PC-3 (cell line): ENCODE data around the gene HS3ST5. TPM values are rescaled to one million over a fixed set of nuclear protein-coding genes. Genes with fewer than 3 reads are reported as not detected.

Source experiments
- ATAC-seq: fragments of 200-7000 bp; cut with Tn5 transposase; 2 replicates; pipeline ENCODE4 v1.9.1; 2020; ENCODE audit warnings: mild to moderate bottlenecking, moderate library complexity
- BruUV-seq: library from RNA; stranded (reverse); fragments of 400-500 nt; replicated peaks from 2 replicates; lab custom pipeline; 2021; lab: Mats Ljungman, UMichigan
- CTCF ChIA-PET: fragments of 300-600 bp; sonication (Branson Sonifier 250); formaldehyde crosslinking; loops from one replicate; lab custom pipeline; 2022; ENCODE audit warnings: antibody characterized with exemption; lab: Charles Lee
- POLR2A ChIA-PET: fragments of 300-600 bp; sonication (Branson Sonifier 250); formaldehyde crosslinking; loops from one replicate; lab custom pipeline; 2022; ENCODE audit warnings: antibody characterized with exemption; ENCODE audit not compliant: unreplicated experiment; lab: Charles Lee
- DNase-seq: peaks from one replicate; pipeline ENCODE4 v3.0.0-alpha.2; 2015
- H2AFZ ChIP-seq: fragments of 300-600 bp; sonication (generic); 2 replicates; pipeline ENCODE4 v1.6.0; 2016; ENCODE audit warnings: antibody characterized with exemption, low read length
- H3F3A ChIP-seq: fragments of 300-600 bp; sonication (generic); one replicate; pipeline ENCODE4 v1.6.0; 2017; ENCODE audit warnings: antibody characterized with exemption, low read length, control low read depth, mild to moderate bottlenecking; ENCODE audit not compliant: unreplicated experiment
- H3K27ac ChIP-seq: fragments of 300-600 bp; sonication (generic); 2 replicates; pipeline ENCODE4 v1.5.1; 2016; ENCODE audit warnings: mild to moderate bottlenecking, low read length
- H3K27me3 ChIP-seq: fragments of 300-600 bp; sonication (generic); 2 replicates; pipeline ENCODE4 v1.6.1; 2016; ENCODE audit warnings: low read length, mixed read lengths
- H3K36me3 ChIP-seq: fragments of 300-600 bp; sonication (generic); 2 replicates; pipeline ENCODE4 v1.6.1; 2016; ENCODE audit warnings: low read depth, mixed run types, low read length, mixed read lengths
- H3K4me1 ChIP-seq: fragments of 300-600 bp; sonication (generic); 2 replicates; pipeline ENCODE4 v1.5.1; 2016; ENCODE audit warnings: low read length; ENCODE audit not compliant: insufficient read depth
- H3K4me2 ChIP-seq: fragments of 300-600 bp; sonication (generic); 2 replicates; pipeline ENCODE4 v1.6.0; 2016; ENCODE audit warnings: low read length
- H3K4me3 ChIP-seq: fragments of 300-600 bp; sonication (generic); 2 replicates; pipeline ENCODE4 v1.5.1; 2016; ENCODE audit warnings: mild to moderate bottlenecking, low read length, mixed read lengths
- H3K79me2 ChIP-seq: fragments of 300-600 bp; sonication (generic); 2 replicates; pipeline ENCODE4 v1.6.1; 2017; ENCODE audit warnings: low read length, mixed read lengths
- H3K9ac ChIP-seq: fragments of 300-600 bp; sonication (generic); 2 replicates; pipeline ENCODE4 v1.6.0; 2016; ENCODE audit warnings: mild to moderate bottlenecking, low read length
- H3K9me2 ChIP-seq: fragments of 300-600 bp; sonication (generic); replicated peaks from 2 replicates; pipeline ENCODE4 v1.6.1; 2016; ENCODE audit warnings: mixed run types, low read length, mixed read lengths
- H3K9me3 ChIP-seq: fragments of 300-600 bp; sonication (generic); 2 replicates; pipeline ENCODE4 v1.6.1; 2016; ENCODE audit warnings: low read length, mixed read lengths
- H4K20me1 ChIP-seq: fragments of 300-600 bp; sonication (generic); 2 replicates; pipeline ENCODE4 v1.6.1; 2016; ENCODE audit warnings: low read length, mixed read lengths
- CTCF ChIP-seq: fragments of 300-600 bp; sonication (generic); conservative IDR thresholded peaks from 2 replicates; pipeline ENCODE4 v1.5.1; 2017; ENCODE audit warnings: antibody characterized with exemption, low read depth, mild to moderate bottlenecking, low read length
- EZH2 ChIP-seq: fragments of 300-600 bp; sonication (generic); IDR thresholded peaks from one replicate; pipeline ENCODE4 v1.6.1; 2017; ENCODE audit warnings: antibody characterized with exemption, mild to moderate bottlenecking, low read length; ENCODE audit not compliant: unreplicated experiment
- EZH2phosphoT487 ChIP-seq: fragments of 300-600 bp; sonication (generic); IDR thresholded peaks from 2 replicates; pipeline ENCODE4 v1.6.1; 2018; ENCODE audit warnings: mild to moderate bottlenecking, antibody characterized with exemption, low read length, borderline replicate concordance
- intact Hi-C: fragments of 100-400 bp; cut with micrococcal nuclease; formaldehyde crosslinking; loops from 2 replicates; pipeline ENCODE4 v1.9.0; 2023
- total RNA-seq: library from RNA; depleted of rRNA; stranded (reverse); fragments of >200 nt; gene quantifications from 2 replicates; pipeline ENCODE4 v1.2.3, GENCODE V29; 2014

The HS3ST5 gene
- total RNA-seq, 1 experiment from 2014 or later: 1.2 TPM

GRCh38 chr6:114277220-114277619 is 65.6 kb downstream of the HS3ST5 start:
- Histone ChIP-seq H2AFZ (no peak overlapping the region), H3K79me2 (no peaks in the 10 kb centered on the region), H3K9me3 (no peaks in the 10 kb centered on the region), H3K4me2 (no peak overlapping the region), H3K9me2 (no peaks in the 10 kb centered on the region), H3K36me3 (no peaks in the 10 kb centered on the region), H3F3A (no peaks in the 10 kb centered on the region), H4K20me1 (no peaks in the 10 kb centered on the region), H3K4me3 (no peak overlapping the region), H3K9ac (no peak overlapping the region), H3K27ac (no peak overlapping the region), H3K27me3 (no peaks in the 10 kb centered on the region), H3K4me1 (peaks cover 8% of the 10 kb centered on the region; the same call in 1 of the 2 replicates)
- ATAC-seq (no peak), DNase-seq (no peak)
- ChIA-PET POLR2A (interaction anchor here (0.7 kb wide), 1 partner anchor 66 kb away, joined by 3 read pairs; the partner anchor contains the start of gene HS3ST5), CTCF (no interaction called here)
- no TSS peak for BruUV-seq
- intact Hi-C loops: no loop called here
- TF ChIP-seq EZH2: no peak
- no peak for TF ChIP-seq CTCF
- TF ChIP-seq EZH2phosphoT487: no peak

GRCh38 chr6:114276783-114277182 is 66.0 kb downstream of the HS3ST5 start:
- CTCF ChIA-PET: no interaction called here

More at GRCh38 chr6:114276783-114277182, 66.0 kb downstream of the HS3ST5 start:
- no peaks in the 10 kb centered on the region for H3K9me2 ChIP-seq
- no TSS peak for BruUV-seq
- H2AFZ ChIP-seq: no peak overlapping the region
- no peaks in the 10 kb centered on the region for H4K20me1 ChIP-seq
- peak; percentile 13 for DNase-seq
- POLR2A ChIA-PET: interaction anchor here (0.7 kb wide), 1 partner anchor 66 kb away, joined by 3 read pairs; the partner anchor contains the start of gene HS3ST5
- no peak for TF ChIP-seq EZH2
- TF ChIP-seq CTCF: no peak
- TF ChIP-seq EZH2phosphoT487: no peak
- intact Hi-C loops: no loop called here
- H3K4me3 ChIP-seq: no peak overlapping the region
- no peak overlapping the region for H3K9ac ChIP-seq
- ATAC-seq: peak; percentile 70
- H3F3A ChIP-seq: no peaks in the 10 kb centered on the region
- no peaks in the 10 kb centered on the region for H3K36me3 ChIP-seq
- no peaks in the 10 kb centered on the region for H3K27me3 ChIP-seq
- H3K79me2 ChIP-seq: no peaks in the 10 kb centered on the region
- peaks cover 8% of the 10 kb centered on the region; the same call in 1 of the 2 replicates for H3K4me1 ChIP-seq
- H3K9me3 ChIP-seq: no peaks in the 10 kb centered on the region
- no peak overlapping the region for H3K4me2 ChIP-seq
- no peak overlapping the region for H3K27ac ChIP-seq
